DND-41 (cell line): ENCODE data around the gene OSBPL9.
"Not testable (repeated sequence)": the region's sequence is repeated elsewhere in the genome, so short reads cannot be mapped to it uniquely, and the experiment has no call there.

Experiments
- ATAC-seq: fragments of 200-7000 bp; cut with Tn5 transposase; 3 replicates; pipeline ENCODE4 v1.9.1; 2021; ENCODE audit warnings: low read depth; ENCODE audit not compliant: insufficient read depth
- DNase-seq: peaks from one replicate; pipeline ENCODE4 v3.0.0-alpha.2; 2020
- H2AFZ ChIP-seq: 2 replicates; pipeline ENCODE4 v1.6.0; 2012; ENCODE audit warnings: low read depth, low read length
- H3K27ac ChIP-seq: 2 replicates; pipeline ENCODE4 v1.5.1; 2012; ENCODE audit warnings: low read length, inconsistent platforms
- H3K27me3 ChIP-seq: fragments of 200-600 bp; sonication (generic); 2 replicates; pipeline ENCODE4 v1.6.0; 2012; ENCODE audit warnings: low read length, mild to moderate bottlenecking, inconsistent platforms; ENCODE audit not compliant: insufficient read depth, poor library complexity
- H3K36me3 ChIP-seq: 2 replicates; pipeline ENCODE4 v1.5.1; 2012; ENCODE audit warnings: low read length, inconsistent platforms; ENCODE audit not compliant: insufficient read depth
- H3K4me1 ChIP-seq: 2 replicates; pipeline ENCODE4 v1.5.1; 2012; ENCODE audit warnings: mild to moderate bottlenecking, low read length; ENCODE audit not compliant: insufficient read depth
- H3K4me2 ChIP-seq: 2 replicates; pipeline ENCODE4 v1.6.0; 2012; ENCODE audit warnings: mild to moderate bottlenecking, moderate library complexity, low read length, inconsistent platforms; ENCODE audit not compliant: insufficient read depth
- H3K4me3 ChIP-seq, 2 experiments: fragments of 200-600 bp in 1 of 2; shearing (Covaris generic) in 1 of 2; 2 replicates each; pipeline ENCODE4 v1.5.1; 2012 to 2016; ENCODE audit warnings: inconsistent platforms in 2 of 2, low read length in 2 of 2, mild to moderate bottlenecking in 2 of 2, low read depth in 1 of 2, moderate library complexity in 1 of 2
- H3K79me2 ChIP-seq: 2 replicates; pipeline ENCODE4 v1.6.0; 2012; ENCODE audit warnings: low read length, inconsistent platforms; ENCODE audit not compliant: insufficient read depth
- H3K9ac ChIP-seq: 2 replicates; pipeline ENCODE4 v1.6.0; 2012; ENCODE audit warnings: low read depth, mild to moderate bottlenecking, inconsistent platforms, low read length, moderate library complexity
- H3K9me3 ChIP-seq: 2 replicates; pipeline ENCODE4 v1.5.1; 2012; ENCODE audit warnings: low read length, moderate library complexity, mild to moderate bottlenecking, inconsistent platforms; ENCODE audit not compliant: insufficient read depth, severe bottlenecking
- H4K20me1 ChIP-seq: 2 replicates; pipeline ENCODE4 v1.6.0; 2012; ENCODE audit warnings: low read length; ENCODE audit not compliant: insufficient read depth
- EZH2 ChIP-seq: IDR thresholded peaks from 3 replicates; pipeline ENCODE4 v1.6.1; 2012; ENCODE audit warnings: borderline replicate concordance, low read depth, mild to moderate bottlenecking, moderate library complexity, low read length, inconsistent platforms; ENCODE audit not compliant: severe bottlenecking
- TF ChIP-seq, protein P1 (sequence below): IDR thresholded peaks from 2 replicates; pipeline ENCODE4 v1.5.1; 2012; ENCODE audit warnings: borderline replicate concordance, low read length, moderate library complexity, mild to moderate bottlenecking; ENCODE audit not compliant: poor library complexity, severe bottlenecking; ENCODE audit errors: extremely low read depth

The OSBPL9 gene

DNA sequence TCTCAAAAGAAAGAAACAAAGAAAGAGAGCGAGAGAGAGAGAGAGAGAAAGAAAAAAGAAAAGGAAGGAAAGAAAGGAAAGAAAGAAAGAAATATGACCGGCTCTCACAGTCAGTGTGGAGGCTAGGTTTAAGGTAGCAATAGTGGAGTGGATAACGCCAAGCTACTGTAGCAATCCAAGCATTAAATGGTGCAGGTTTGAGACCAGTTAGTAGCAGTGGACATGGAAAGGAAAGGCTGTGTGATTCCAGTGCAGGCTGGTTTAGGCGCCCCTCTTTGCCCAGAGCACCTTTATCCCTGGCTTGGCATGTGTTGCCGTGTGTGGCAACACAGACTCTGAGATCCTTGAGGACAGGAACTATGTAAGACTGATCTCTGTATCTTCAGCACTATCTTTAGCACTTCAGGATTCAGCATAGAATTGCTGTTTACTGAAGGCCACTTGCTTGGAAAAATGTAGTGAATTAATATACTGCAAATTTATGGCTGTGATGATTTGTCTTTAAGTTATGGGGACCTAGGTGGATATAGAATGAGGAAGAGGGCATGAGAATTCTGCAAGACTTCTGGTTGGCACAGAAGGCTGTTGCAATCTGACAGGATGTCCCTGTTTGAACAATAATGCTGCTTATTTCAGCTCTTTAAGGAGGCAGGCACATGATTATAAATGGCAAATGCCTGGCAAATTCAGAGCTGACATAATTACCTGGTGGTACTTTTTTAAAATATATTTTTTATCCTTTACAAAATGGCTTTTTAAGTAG lies 10.8 kb upstream of the OSBPL9 start:
- H3K27me3 ChIP-seq = peaks cover 6% of the 10 kb centered on the region
- no peak overlapping the region for H3K9ac ChIP-seq
- H3K4me1 ChIP-seq = no peaks in the 10 kb centered on the region
- no peak overlapping the region for H3K4me3 ChIP-seq
- no peak for TF ChIP-seq EZH2
- TF ChIP-seq, protein P1, sequence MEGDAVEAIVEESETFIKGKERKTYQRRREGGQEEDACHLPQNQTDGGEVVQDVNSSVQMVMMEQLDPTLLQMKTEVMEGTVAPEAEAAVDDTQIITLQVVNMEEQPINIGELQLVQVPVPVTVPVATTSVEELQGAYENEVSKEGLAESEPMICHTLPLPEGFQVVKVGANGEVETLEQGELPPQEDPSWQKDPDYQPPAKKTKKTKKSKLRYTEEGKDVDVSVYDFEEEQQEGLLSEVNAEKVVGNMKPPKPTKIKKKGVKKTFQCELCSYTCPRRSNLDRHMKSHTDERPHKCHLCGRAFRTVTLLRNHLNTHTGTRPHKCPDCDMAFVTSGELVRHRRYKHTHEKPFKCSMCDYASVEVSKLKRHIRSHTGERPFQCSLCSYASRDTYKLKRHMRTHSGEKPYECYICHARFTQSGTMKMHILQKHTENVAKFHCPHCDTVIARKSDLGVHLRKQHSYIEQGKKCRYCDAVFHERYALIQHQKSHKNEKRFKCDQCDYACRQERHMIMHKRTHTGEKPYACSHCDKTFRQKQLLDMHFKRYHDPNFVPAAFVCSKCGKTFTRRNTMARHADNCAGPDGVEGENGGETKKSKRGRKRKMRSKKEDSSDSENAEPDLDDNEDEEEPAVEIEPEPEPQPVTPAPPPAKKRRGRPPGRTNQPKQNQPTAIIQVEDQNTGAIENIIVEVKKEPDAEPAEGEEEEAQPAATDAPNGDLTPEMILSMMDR = no peak
- H3K36me3 ChIP-seq = no peaks in the 10 kb centered on the region
- H3K4me2 ChIP-seq = no peak overlapping the region
- H2AFZ ChIP-seq = no peak overlapping the region
- H3K9me3 ChIP-seq = no peaks in the 10 kb centered on the region
- H3K79me2 ChIP-seq = no peaks in the 10 kb centered on the region
- no peak overlapping the region for H3K27ac ChIP-seq
- DNase-seq (no peak), ATAC-seq (no peak)
- no peaks in the 10 kb centered on the region for H4K20me1 ChIP-seq

DNA sequence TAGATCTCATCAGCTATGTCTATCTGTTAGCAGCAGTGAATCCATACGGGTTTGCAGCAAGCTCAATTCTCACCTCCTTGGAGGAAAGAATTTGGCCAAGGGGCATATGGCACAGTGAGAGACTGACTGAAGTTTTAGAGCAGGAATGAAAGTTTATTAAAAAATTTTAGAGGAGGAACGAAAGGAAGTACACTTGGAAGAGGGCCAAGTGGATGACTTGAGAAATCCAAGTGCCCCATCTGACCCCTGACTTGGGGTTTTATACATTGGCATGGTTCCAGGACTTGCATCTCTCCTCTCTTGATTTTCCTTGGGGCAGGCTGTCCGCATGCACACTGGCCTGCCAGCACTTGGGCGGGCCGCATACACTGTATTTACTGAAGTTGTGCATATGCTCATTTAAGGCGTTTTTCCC lies 9.2 kb upstream of the OSBPL9 start:
- H3K79me2 ChIP-seq = no peaks in the 10 kb centered on the region
- no peak overlapping the region for H2AFZ ChIP-seq
- no peaks in the 10 kb centered on the region for H3K9me3 ChIP-seq
- no peak overlapping the region for H3K9ac ChIP-seq
- DNase-seq (no peak), ATAC-seq (no peak)
- no peak for TF ChIP-seq EZH2
- TF ChIP-seq, protein P1 = no peak
- no peaks in the 10 kb centered on the region for H3K4me1 ChIP-seq
- no peak overlapping the region for H3K4me3 ChIP-seq
- no peaks in the 10 kb centered on the region for H4K20me1 ChIP-seq
- H3K36me3 ChIP-seq = no peaks in the 10 kb centered on the region
- H3K4me2 ChIP-seq = no peak overlapping the region
- peaks cover 8% of the 10 kb centered on the region for H3K27me3 ChIP-seq
- no peak overlapping the region for H3K27ac ChIP-seq

GRCh38 chr1:51610104-51610503 lies 6.8 kb upstream of the OSBPL9 start:
- H3K27me3 ChIP-seq, ATAC-seq, DNase-seq, H3K9me3 ChIP-seq, H3K79me2 ChIP-seq, H3K9ac ChIP-seq, H3K4me2 ChIP-seq, H3K4me3 ChIP-seq, H3K4me1 ChIP-seq, H3K36me3 ChIP-seq, H4K20me1 ChIP-seq, H2AFZ ChIP-seq, H3K27ac ChIP-seq: not testable (repeated sequence)

DNA sequence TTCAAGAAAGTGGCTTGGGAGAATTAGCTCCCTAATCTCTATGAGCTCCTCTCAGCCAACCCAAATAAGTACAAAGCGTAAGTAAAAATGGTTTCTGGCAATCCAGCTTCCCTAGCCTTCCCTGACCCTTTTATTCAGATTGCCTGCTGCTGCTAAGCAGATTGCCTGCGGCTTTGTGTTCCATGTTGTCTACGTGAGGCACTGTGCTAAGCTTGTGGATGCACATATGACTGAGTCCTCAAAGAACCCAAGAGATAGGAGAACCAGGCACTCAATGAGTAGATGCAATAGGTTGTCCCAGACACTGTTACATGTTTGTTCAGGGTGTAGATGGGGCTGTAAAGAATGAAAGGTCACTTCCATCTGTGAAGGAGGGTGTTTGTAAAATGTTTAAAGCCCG lies 6.3 kb upstream of the OSBPL9 start:
- no peak for ATAC-seq
- Histone ChIP-seq H3K27ac (no peak overlapping the region), H3K9me3 (no peaks in the 10 kb centered on the region)

More for the DNA sequence above, 6.3 kb upstream of the OSBPL9 start:
- Histone ChIP-seq H3K4me1 (no peaks in the 10 kb centered on the region), H4K20me1 (no peaks in the 10 kb centered on the region), H3K4me3 (no peak overlapping the region), H3K27me3 (peaks cover 8% of the 10 kb centered on the region), H3K9ac (no peak overlapping the region), H2AFZ (no peak overlapping the region), H3K4me2 (no peak overlapping the region), H3K79me2 (no peaks in the 10 kb centered on the region), H3K36me3 (no peaks in the 10 kb centered on the region)
- no peak for TF ChIP-seq EZH2
- TF ChIP-seq, protein P1 = no peak
- no peak for DNase-seq
